Ramos (cell line): Measurements from ENCODE around the gene DLGAP1.
"Not testable (repeated sequence)": the region's sequence is repeated elsewhere in the genome, so short reads cannot be mapped to it uniquely, and the experiment has no call there.

ENCODE experiments used
- in situ Hi-C: fragments of 300-500 bp; cut with MboI; formaldehyde crosslinking; loops from one replicate; pipeline ENCODE4 v1.14.3; 2022; ENCODE audit warnings: low sequenced_read_pairs; ENCODE audit not compliant: unreplicated experiment

The DLGAP1 gene

GRCh38 chr18:4299395-4299794, 155.7 kb downstream of the DLGAP1 start:
- in situ Hi-C loops = no loop called here

- in situ Hi-C loops = no loop called here
Measured at GRCh38 chr18:4293337-4293736, 161.8 kb downstream of the DLGAP1 start.

GRCh38 chr18:4292696-4293095, 162.4 kb downstream of the DLGAP1 start:
- in situ Hi-C loops = no loop called here

- in situ Hi-C loops = not testable (repeated sequence)
Measured at GRCh38 chr18:4287340-4287739, 167.8 kb downstream of the DLGAP1 start.

GRCh38 chr18:4286256-4286655, 168.9 kb downstream of the DLGAP1 start:
- in situ Hi-C loops = no loop called here

GRCh38 chr18:4285525-4285924, 169.6 kb downstream of the DLGAP1 start:
- in situ Hi-C loops = no loop called here

- in situ Hi-C loops = no loop called here
Measured at GRCh38 chr18:4284528-4284927, 170.6 kb downstream of the DLGAP1 start.

GRCh38 chr18:4283746-4284291, 171.3 kb downstream of the DLGAP1 start:
- in situ Hi-C loops = no loop called here

GRCh38 chr18:4282954-4283353, 172.2 kb downstream of the DLGAP1 start:
- in situ Hi-C loops = no loop called here

GRCh38 chr18:4276953-4277585, 178.0 kb downstream of the DLGAP1 start:
- in situ Hi-C loops = no loop called here

GRCh38 chr18:4271952-4272351, 183.2 kb downstream of the DLGAP1 start:
- in situ Hi-C loops = no loop called here

- in situ Hi-C loops = no loop called here
Measured at GRCh38 chr18:4270988-4271387, 184.1 kb downstream of the DLGAP1 start.

GRCh38 chr18:4270016-4270415, 185.1 kb downstream of the DLGAP1 start:
- in situ Hi-C loops = no loop called here

GRCh38 chr18:4267641-4268040, 187.5 kb downstream of the DLGAP1 start:
- in situ Hi-C loops = no loop called here

- in situ Hi-C loops = no loop called here
Measured at GRCh38 chr18:4264347-4264791, 190.7 kb downstream of the DLGAP1 start.

GRCh38 chr18:4260107-4260506, 195.0 kb downstream of the DLGAP1 start:
- in situ Hi-C loops = no loop called here

- in situ Hi-C loops = no loop called here
Measured at GRCh38 chr18:4256766-4257417, 198.2 kb downstream of the DLGAP1 start.

- in situ Hi-C loops = no loop called here
Measured at GRCh38 chr18:4254840-4255239, 200.3 kb downstream of the DLGAP1 start.

GRCh38 chr18:4252829-4253228, 202.3 kb downstream of the DLGAP1 start:
- in situ Hi-C loops = no loop called here

GRCh38 chr18:4251873-4252272, 203.2 kb downstream of the DLGAP1 start:
- in situ Hi-C loops = no loop called here

GRCh38 chr18:4251206-4251605, 203.9 kb downstream of the DLGAP1 start:
- in situ Hi-C loops = no loop called here

- in situ Hi-C loops = no loop called here
Measured at GRCh38 chr18:4250141-4250540, 205.0 kb downstream of the DLGAP1 start.
